ENCODE measurements around the gene DSTN.

- no peak for TF ChIP-seq POLR2A (IDR thresholded peaks at IDR 0.05; ENCODE audit: low read length)
- TF ChIP-seq GATA1 (IDR thresholded peaks at IDR 0.05; ENCODE audit: low read depth, low read length), result no peak
Observed at GRCh38 chr20:17627101-17627955, 57.5 kb downstream of the DSTN start.

Data from erythroblast (primary cell).